HepG2 (cell line): ENCODE measurements around the gene EIF5. TPM values are rescaled to one million over a fixed set of nuclear protein-coding genes. Genes with fewer than 3 reads are reported as not detected.

Source experiments
- ATF1 ChIP-seq: IDR thresholded peaks from 2 replicates; pipeline ENCODE4 v1.6.1; 2016; ENCODE audit warnings: mild to moderate bottlenecking, control low read depth
- GTF2F1 ChIP-seq: fragments of 150-350 bp; IDR thresholded peaks from 2 replicates; pipeline ENCODE4 v1.6.1; 2014; ENCODE audit warnings: low read length
- HOXA3 ChIP-seq: sonication (generic); formaldehyde crosslinking; IDR thresholded peaks from 2 replicates; pipeline ENCODE4 v1.5.0; 2020; ENCODE audit warnings: missing genetic modification reagents
- KDM1A ChIP-seq: IDR thresholded peaks from 2 replicates; pipeline ENCODE4 v1.6.1; 2016; ENCODE audit warnings: missing compliant biosample characterization
- MTA1 ChIP-seq: sonication (generic); formaldehyde crosslinking; IDR thresholded peaks from 2 replicates; pipeline ENCODE4 v1.4.0; 2020; ENCODE audit warnings: missing genetic modification reagents, mild to moderate bottlenecking, borderline replicate concordance
- SAP130 ChIP-seq: IDR thresholded peaks from 2 replicates; pipeline ENCODE4 v1.6.1; 2016; ENCODE audit warnings: low read depth
- SIX4 ChIP-seq: sonication (generic); formaldehyde crosslinking; IDR thresholded peaks from 2 replicates; pipeline ENCODE4 v1.4.0; 2020; ENCODE audit warnings: missing genetic modification reagents
- SMC3 ChIP-seq: IDR thresholded peaks from 2 replicates; pipeline ENCODE4 v1.6.1; 2011; ENCODE audit warnings: low read length, improper control_type of control experiment
- SOX13 ChIP-seq, 3 experiments: fragments of 450-650 bp in 1 of 3; sonication (generic) in 1 of 3; formaldehyde crosslinking in 1 of 3; IDR thresholded peaks in 2 of 3; conservative IDR thresholded peaks in 1 of 3; 2 replicates each; pipeline versions ENCODE4 v1.5.0 to v1.6.1; 2016 to 2020; ENCODE audit warnings: antibody characterized with exemption in 1 of 3, mild to moderate bottlenecking in 1 of 3, missing compliant biosample characterization in 1 of 3, missing genetic modification reagents in 1 of 3, moderate library complexity in 1 of 3
- SPEN ChIP-seq: sonication (generic); formaldehyde crosslinking; IDR thresholded peaks from 2 replicates; pipeline ENCODE4 v1.5.1; 2020; ENCODE audit warnings: low read depth, mild to moderate bottlenecking, missing genetic modification reagents
- U2AF1 ChIP-seq: fragments of 200-400 bp; formaldehyde crosslinking; optimal IDR thresholded peaks from 2 replicates; pipeline ENCODE3; 2017; ENCODE audit warnings: mild to moderate bottlenecking, low read depth, low read length
- YEATS2 ChIP-seq: sonication (generic); formaldehyde crosslinking; IDR thresholded peaks from 2 replicates; pipeline ENCODE4 v1.4.0; 2020; ENCODE audit warnings: missing genetic modification reagents, borderline replicate concordance
- ZBTB21 ChIP-seq: sonication (generic); formaldehyde crosslinking; IDR thresholded peaks from 2 replicates; pipeline ENCODE4 v1.4.0; 2020; ENCODE audit warnings: missing genetic modification reagents
- ZFX ChIP-seq: sonication (generic); formaldehyde crosslinking; IDR thresholded peaks from 2 replicates; pipeline ENCODE4 v1.4.0; 2020; ENCODE audit warnings: mild to moderate bottlenecking, low read depth, missing genetic modification reagents, moderate library complexity
- ZNF101 ChIP-seq: sonication (generic); formaldehyde crosslinking; IDR thresholded peaks from 2 replicates; pipeline ENCODE4 v1.4.0; 2020; ENCODE audit warnings: mild to moderate bottlenecking, low read depth, missing genetic modification reagents, borderline replicate concordance
- ZNF230 ChIP-seq: sonication (generic); formaldehyde crosslinking; IDR thresholded peaks from 2 replicates; pipeline ENCODE4 v1.4.0; 2020; ENCODE audit warnings: mild to moderate bottlenecking, missing genetic modification reagents
- ZNF234 ChIP-seq: sonication (generic); formaldehyde crosslinking; conservative IDR thresholded peaks from 2 replicates; pipeline ENCODE4 v1.5.1; 2020; ENCODE audit warnings: mild to moderate bottlenecking, missing genetic modification reagents
- ZNF354B ChIP-seq: sonication (generic); formaldehyde crosslinking; IDR thresholded peaks from 2 replicates; pipeline ENCODE4 v1.8.0; 2022; ENCODE audit warnings: mild to moderate bottlenecking, missing genetic modification reagents
- ZNF737 ChIP-seq: sonication (generic); formaldehyde crosslinking; IDR thresholded peaks from 2 replicates; pipeline ENCODE4 v1.5.0; 2020; ENCODE audit warnings: missing genetic modification reagents, mild to moderate bottlenecking, borderline replicate concordance
- polyA plus RNA-seq, 8 experiments: library from polyadenylated mRNA; depleted of rRNA in 3 of 8; stranded (reverse) in 7 of 8; unstranded in 1 of 8; fragments of >200 nt; fragmentation: Illumina TruSeq in 4 of 8; extraction: Trizol in 4 of 8; gene quantifications; 2 replicates each; pipeline versions ENCODE4 v1.2.1 to v1.2.3, GENCODE V29; 2011 to 2016; ENCODE audit warnings: low read depth in 4 of 8, missing spikeins in 1 of 8, mixed read lengths in 1 of 8; ENCODE audit not compliant: insufficient read depth in 1 of 8
- total RNA-seq, 5 experiments: library from RNA; depleted of rRNA; stranded (reverse); fragments of >200 nt; fragmentation: Illumina TruSeq; extraction: Trizol; gene quantifications; 2 replicates each; pipeline ENCODE4 v1.2.3, GENCODE V29; 2016; ENCODE audit warnings: low read depth in 1 of 5
- TF ChIP-seq, protein P1 (sequence below): sonication (generic); formaldehyde crosslinking; IDR thresholded peaks from 2 replicates; pipeline ENCODE4 v1.5.1; 2020; ENCODE audit warnings: mild to moderate bottlenecking, missing genetic modification reagents, moderate library complexity
- TF ChIP-seq, protein P2 (sequence below): IDR thresholded peaks from 2 replicates; pipeline ENCODE4 v1.6.1; 2016; ENCODE audit warnings: missing genetic modification reagents, missing compliant biosample characterization
- TF ChIP-seq, protein P3 (sequence below): sonication (generic); formaldehyde crosslinking; IDR thresholded peaks from 2 replicates; pipeline ENCODE4 v1.4.0; 2020; ENCODE audit warnings: missing genetic modification reagents
- TF ChIP-seq, protein P4 (sequence below): sonication (generic); formaldehyde crosslinking; IDR thresholded peaks from 2 replicates; pipeline ENCODE4 v1.4.0; 2020; ENCODE audit warnings: missing genetic modification reagents, borderline replicate concordance

EIF5 gene
- total and polyA plus RNA-seq, 2 of the 13 experiments (the other 11 are each of a cell fraction or from before 2014, with no cell fraction given): 189 to 281 TPM

DNA sequence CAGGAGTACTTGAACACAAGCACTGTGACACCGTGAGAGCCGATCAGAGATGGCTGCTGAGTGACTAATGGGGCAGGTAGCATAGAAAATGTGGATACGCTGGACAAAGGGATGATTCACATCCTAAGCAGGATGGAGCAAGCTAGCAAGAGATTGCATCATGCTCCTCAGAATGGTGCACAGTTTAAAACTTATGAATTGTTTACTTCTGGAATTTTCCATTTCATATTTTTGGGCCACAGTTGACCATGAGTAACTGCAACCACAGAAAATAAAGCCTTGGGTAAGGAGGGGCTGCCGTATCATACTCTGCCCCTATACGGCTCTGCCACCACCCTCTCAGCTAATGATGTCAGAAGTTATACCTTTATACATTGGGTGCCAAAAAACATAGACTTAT is 27.8 kb downstream of the EIF5 start (continued):
- TF ChIP-seq, protein P1, sequence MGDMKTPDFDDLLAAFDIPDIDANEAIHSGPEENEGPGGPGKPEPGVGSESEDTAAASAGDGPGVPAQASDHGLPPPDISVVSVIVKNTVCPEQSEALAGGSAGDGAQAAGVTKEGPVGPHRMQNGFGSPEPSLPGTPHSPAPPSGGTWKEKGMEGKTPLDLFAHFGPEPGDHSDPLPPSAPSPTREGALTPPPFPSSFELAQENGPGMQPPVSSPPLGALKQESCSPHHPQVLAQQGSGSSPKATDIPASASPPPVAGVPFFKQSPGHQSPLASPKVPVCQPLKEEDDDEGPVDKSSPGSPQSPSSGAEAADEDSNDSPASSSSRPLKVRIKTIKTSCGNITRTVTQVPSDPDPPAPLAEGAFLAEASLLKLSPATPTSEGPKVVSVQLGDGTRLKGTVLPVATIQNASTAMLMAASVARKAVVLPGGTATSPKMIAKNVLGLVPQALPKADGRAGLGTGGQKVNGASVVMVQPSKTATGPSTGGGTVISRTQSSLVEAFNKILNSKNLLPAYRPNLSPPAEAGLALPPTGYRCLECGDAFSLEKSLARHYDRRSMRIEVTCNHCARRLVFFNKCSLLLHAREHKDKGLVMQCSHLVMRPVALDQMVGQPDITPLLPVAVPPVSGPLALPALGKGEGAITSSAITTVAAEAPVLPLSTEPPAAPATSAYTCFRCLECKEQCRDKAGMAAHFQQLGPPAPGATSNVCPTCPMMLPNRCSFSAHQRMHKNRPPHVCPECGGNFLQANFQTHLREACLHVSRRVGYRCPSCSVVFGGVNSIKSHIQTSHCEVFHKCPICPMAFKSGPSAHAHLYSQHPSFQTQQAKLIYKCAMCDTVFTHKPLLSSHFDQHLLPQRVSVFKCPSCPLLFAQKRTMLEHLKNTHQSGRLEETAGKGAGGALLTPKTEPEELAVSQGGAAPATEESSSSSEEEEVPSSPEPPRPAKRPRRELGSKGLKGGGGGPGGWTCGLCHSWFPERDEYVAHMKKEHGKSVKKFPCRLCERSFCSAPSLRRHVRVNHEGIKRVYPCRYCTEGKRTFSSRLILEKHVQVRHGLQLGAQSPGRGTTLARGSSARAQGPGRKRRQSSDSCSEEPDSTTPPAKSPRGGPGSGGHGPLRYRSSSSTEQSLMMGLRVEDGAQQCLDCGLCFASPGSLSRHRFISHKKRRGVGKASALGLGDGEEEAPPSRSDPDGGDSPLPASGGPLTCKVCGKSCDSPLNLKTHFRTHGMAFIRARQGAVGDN (CRISPR knock-in tag): no peak
- TF ChIP-seq KDM1A (CRISPR knock-in tag) (peak; percentile 37; the same call in 1 of the 2 replicates), ZNF234 (CRISPR knock-in tag) (no peak), YEATS2 (CRISPR knock-in tag) (no peak), ZNF354B (CRISPR knock-in tag) (no peak), ZBTB21 (no peak), SPEN (no peak), MTA1 (CRISPR knock-in tag) (no peak), ZNF230 (no peak), SMC3 (no peak), ZFX (no peak), HOXA3 (CRISPR knock-in tag) (peak; percentile 31; the same call in 1 of the 2 replicates), U2AF1 (no peak), SAP130 (CRISPR knock-in tag) (peak; percentile 59), ZNF737 (CRISPR knock-in tag) (no peak), SIX4 (CRISPR knock-in tag) (no peak), GTF2F1 (no peak), SOX13 (IDR thresholded peaks at IDR 0.05) (no peak), SOX13 (CRISPR knock-in tag; conservative IDR thresholded peaks at IDR 0.05 in 1 of 2, IDR thresholded peaks at IDR 0.05 in 1 of 2) (peak in 1 of 2 experiments; percentile 75; a peak in 2 of 4 replicates), ZNF101 (CRISPR knock-in tag) (no peak), ATF1 (CRISPR knock-in tag) (no peak)
- TF ChIP-seq, protein P2, sequence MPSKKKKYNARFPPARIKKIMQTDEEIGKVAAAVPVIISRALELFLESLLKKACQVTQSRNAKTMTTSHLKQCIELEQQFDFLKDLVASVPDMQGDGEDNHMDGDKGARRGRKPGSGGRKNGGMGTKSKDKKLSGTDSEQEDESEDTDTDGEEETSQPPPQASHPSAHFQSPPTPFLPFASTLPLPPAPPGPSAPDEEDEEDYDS: no peak
- TF ChIP-seq, protein P3, sequence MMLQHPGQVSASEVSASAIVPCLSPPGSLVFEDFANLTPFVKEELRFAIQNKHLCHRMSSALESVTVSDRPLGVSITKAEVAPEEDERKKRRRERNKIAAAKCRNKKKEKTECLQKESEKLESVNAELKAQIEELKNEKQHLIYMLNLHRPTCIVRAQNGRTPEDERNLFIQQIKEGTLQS (CRISPR knock-in tag): peak; percentile 87
- TF ChIP-seq, protein P4, sequence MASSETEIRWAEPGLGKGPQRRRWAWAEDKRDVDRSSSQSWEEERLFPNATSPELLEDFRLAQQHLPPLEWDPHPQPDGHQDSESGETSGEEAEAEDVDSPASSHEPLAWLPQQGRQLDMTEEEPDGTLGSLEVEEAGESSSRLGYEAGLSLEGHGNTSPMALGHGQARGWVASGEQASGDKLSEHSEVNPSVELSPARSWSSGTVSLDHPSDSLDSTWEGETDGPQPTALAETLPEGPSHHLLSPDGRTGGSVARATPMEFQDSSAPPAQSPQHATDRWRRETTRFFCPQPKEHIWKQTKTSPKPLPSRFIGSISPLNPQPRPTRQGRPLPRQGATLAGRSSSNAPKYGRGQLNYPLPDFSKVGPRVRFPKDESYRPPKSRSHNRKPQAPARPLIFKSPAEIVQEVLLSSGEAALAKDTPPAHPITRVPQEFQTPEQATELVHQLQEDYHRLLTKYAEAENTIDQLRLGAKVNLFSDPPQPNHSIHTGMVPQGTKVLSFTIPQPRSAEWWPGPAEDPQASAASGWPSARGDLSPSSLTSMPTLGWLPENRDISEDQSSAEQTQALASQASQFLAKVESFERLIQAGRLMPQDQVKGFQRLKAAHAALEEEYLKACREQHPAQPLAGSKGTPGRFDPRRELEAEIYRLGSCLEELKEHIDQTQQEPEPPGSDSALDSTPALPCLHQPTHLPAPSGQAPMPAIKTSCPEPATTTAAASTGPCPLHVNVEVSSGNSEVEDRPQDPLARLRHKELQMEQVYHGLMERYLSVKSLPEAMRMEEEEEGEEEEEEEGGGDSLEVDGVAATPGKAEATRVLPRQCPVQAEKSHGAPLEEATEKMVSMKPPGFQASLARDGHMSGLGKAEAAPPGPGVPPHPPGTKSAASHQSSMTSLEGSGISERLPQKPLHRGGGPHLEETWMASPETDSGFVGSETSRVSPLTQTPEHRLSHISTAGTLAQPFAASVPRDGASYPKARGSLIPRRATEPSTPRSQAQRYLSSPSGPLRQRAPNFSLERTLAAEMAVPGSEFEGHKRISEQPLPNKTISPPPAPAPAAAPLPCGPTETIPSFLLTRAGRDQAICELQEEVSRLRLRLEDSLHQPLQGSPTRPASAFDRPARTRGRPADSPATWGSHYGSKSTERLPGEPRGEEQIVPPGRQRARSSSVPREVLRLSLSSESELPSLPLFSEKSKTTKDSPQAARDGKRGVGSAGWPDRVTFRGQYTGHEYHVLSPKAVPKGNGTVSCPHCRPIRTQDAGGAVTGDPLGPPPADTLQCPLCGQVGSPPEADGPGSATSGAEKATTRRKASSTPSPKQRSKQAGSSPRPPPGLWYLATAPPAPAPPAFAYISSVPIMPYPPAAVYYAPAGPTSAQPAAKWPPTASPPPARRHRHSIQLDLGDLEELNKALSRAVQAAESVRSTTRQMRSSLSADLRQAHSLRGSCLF (CRISPR knock-in tag): no peak
